H1 (cell line): Measurements from ENCODE around the gene CCDC74A. TPM values are rescaled to one million over a fixed set of nuclear protein-coding genes. Genes with fewer than 3 reads are reported as not detected.

Experiments used
- CTCF ChIA-PET: fragments of 300-600 bp; sonication (Branson Sonifier 250); formaldehyde crosslinking; loops from one replicate; lab custom pipeline; 2021; ENCODE audit not compliant: partially characterized antibody; lab: Charles Lee
- POLR2A ChIA-PET: fragments of 300-600 bp; sonication (Branson Sonifier 250); formaldehyde crosslinking; loops from one replicate; lab custom pipeline; 2021; ENCODE audit warnings: inconsistent platforms; ENCODE audit not compliant: partially characterized antibody; lab: Charles Lee
- DNase-seq, 2 experiments: peaks; one replicate each; pipeline versions ENCODE4 v3.0.0 to v3.0.0-alpha.2; 2010 to 2022; ENCODE audit warnings: low spot score in 2 of 2, low read depth in 1 of 2, mixed read lengths in 1 of 2
- FAIRE-seq: peaks from 2 replicates; lab custom pipeline; 2011; peaks lifted over from hg19 to GRCh38; lab: Jason Lieb, UNC
- H2AFZ ChIP-seq: 2 replicates; pipeline ENCODE4 v1.8.1; 2012; ENCODE audit warnings: low read length, inconsistent platforms
- H2AK5ac ChIP-seq: 2 replicates; pipeline ENCODE4 v1.6.1; 2013; ENCODE audit warnings: low read depth, low read length
- H2BK120ac ChIP-seq: replicated peaks from 2 replicates; pipeline ENCODE3; 2013; ENCODE audit warnings: low read depth, low read length, inconsistent platforms
- H2BK12ac ChIP-seq: 2 replicates; pipeline ENCODE4 v1.6.1; 2013; ENCODE audit warnings: low read depth, low read length
- H2BK15ac ChIP-seq: 2 replicates; pipeline ENCODE4 v1.6.1; 2013; ENCODE audit warnings: low read length
- H2BK20ac ChIP-seq: 2 replicates; pipeline ENCODE4 v1.6.1; 2013; ENCODE audit warnings: low read length
- H2BK5ac ChIP-seq: 2 replicates; pipeline ENCODE4 v1.6.1; 2013; ENCODE audit warnings: low read depth, low read length
- H3K14ac ChIP-seq: 2 replicates; pipeline ENCODE4 v1.6.1; 2013; ENCODE audit warnings: inconsistent platforms; ENCODE audit not compliant: insufficient read length
- H3K18ac ChIP-seq: 2 replicates; pipeline ENCODE4 v1.6.1; 2013; ENCODE audit warnings: low read length; ENCODE audit errors: extremely low read depth
- H3K23ac ChIP-seq: 2 replicates; pipeline ENCODE4 v1.6.1; 2013; ENCODE audit warnings: inconsistent platforms; ENCODE audit not compliant: insufficient read length
- H3K23me2 ChIP-seq: 2 replicates; pipeline ENCODE4 v1.6.1; 2013; ENCODE audit warnings: low read depth, low read length
- H3K27ac ChIP-seq: 2 replicates; pipeline ENCODE4 v1.6.1; 2011; ENCODE audit warnings: low read depth, low read length, inconsistent platforms
- H3K27me3 ChIP-seq, 4 experiments: replicated peaks in 1 of 4; 1 replicate in 1 of 4; 2 replicates in 3 of 4; pipeline versions ENCODE4 v1.6.1 to v1.8.1; 2011 to 2013; ENCODE audit warnings: low read length in 3 of 4, mild to moderate bottlenecking in 3 of 4, inconsistent platforms in 2 of 4, mixed read lengths in 2 of 4, moderate library complexity in 1 of 4; ENCODE audit not compliant: control insufficient read depth in 3 of 4, insufficient read depth in 3 of 4; ENCODE audit errors: extremely low read depth in 1 of 4
- H3K36me3 ChIP-seq, 4 experiments: 2 replicates each; pipeline versions ENCODE4 v1.6.1 to v1.8.1; 2011 to 2013; ENCODE audit warnings: mild to moderate bottlenecking in 4 of 4, low read length in 3 of 4, moderate library complexity in 2 of 4, control low read depth in 1 of 4, inconsistent platforms in 1 of 4; ENCODE audit not compliant: insufficient read depth in 4 of 4, control insufficient read depth in 2 of 4
- H3K4ac ChIP-seq: replicated peaks from 2 replicates; pipeline ENCODE3; 2013; ENCODE audit warnings: low read length, low read depth, mixed read lengths, inconsistent platforms; ENCODE audit not compliant: insufficient read length
- H3K4me1 ChIP-seq, 4 experiments: replicated peaks in 1 of 4; 1 replicate in 1 of 4; 2 replicates in 3 of 4; pipeline versions ENCODE4 v1.6.1 to v1.8.1; 2011 to 2013; ENCODE audit warnings: low read length in 3 of 4, inconsistent platforms in 2 of 4, mixed read lengths in 1 of 4; ENCODE audit not compliant: insufficient read depth in 4 of 4, control insufficient read depth in 3 of 4
- H3K4me2 ChIP-seq, 2 experiments: 2 replicates each; pipeline versions ENCODE4 v1.6.1 to v1.8.1; 2011 to 2013; ENCODE audit warnings: low read depth in 2 of 2, low read length in 2 of 2, control low read depth in 1 of 2, inconsistent platforms in 1 of 2, mild to moderate bottlenecking in 1 of 2; ENCODE audit not compliant: insufficient read depth in 1 of 2
- H3K4me3 ChIP-seq, 4 experiments: fragments of 200-600, 300-600 bp in 1 of 4; sonication (generic), shearing (Covaris generic), sonication (Bioruptor Twin) in 1 of 4; 2 replicates each; pipeline versions ENCODE4 v1.5.1 to v1.8.1; 2011 to 2016; ENCODE audit warnings: low read length in 4 of 4, low read depth in 3 of 4, control low read depth in 2 of 4, inconsistent platforms in 2 of 4, mild to moderate bottlenecking in 2 of 4, mixed read lengths in 1 of 4, moderate library complexity in 1 of 4; ENCODE audit not compliant: insufficient read depth in 2 of 4; ENCODE audit errors: extremely low read depth in 1 of 4
- H3K56ac ChIP-seq: replicated peaks from 2 replicates; pipeline ENCODE3; 2013; ENCODE audit warnings: low read depth, mild to moderate bottlenecking, mixed read lengths, low read length, inconsistent platforms; ENCODE audit not compliant: insufficient read length
- H3K79me1 ChIP-seq: 2 replicates; pipeline ENCODE4 v1.6.1; 2013; ENCODE audit warnings: low read depth, low read length, control low read depth
- H3K79me2 ChIP-seq, 2 experiments: 2 replicates each; pipeline versions ENCODE4 v1.6.1 to v1.8.1; 2012 to 2013; ENCODE audit warnings: low read length in 2 of 2, mild to moderate bottlenecking in 2 of 2, inconsistent platforms in 1 of 2; ENCODE audit not compliant: insufficient read depth in 2 of 2, control insufficient read depth in 1 of 2
- H3K9ac ChIP-seq, 4 experiments: replicated peaks in 1 of 4; 1 replicate in 1 of 4; 2 replicates in 3 of 4; pipeline versions ENCODE4 v1.6.1 to v1.8.1; 2011 to 2013; ENCODE audit warnings: low read depth in 3 of 4, low read length in 3 of 4, control low read depth in 2 of 4, mild to moderate bottlenecking in 2 of 4, moderate library complexity in 2 of 4, inconsistent platforms in 1 of 4; ENCODE audit errors: extremely low read depth in 1 of 4
- H3K9me3 ChIP-seq, 2 experiments: 2 replicates each; pipeline versions ENCODE4 v1.6.1 to v1.8.1; 2012 to 2013; ENCODE audit warnings: mild to moderate bottlenecking in 2 of 2, moderate library complexity in 2 of 2, control low read depth in 1 of 2, inconsistent platforms in 1 of 2, low read depth in 1 of 2, low read length in 1 of 2, mixed read lengths in 1 of 2; ENCODE audit not compliant: insufficient read depth in 2 of 2
- H4K20me1 ChIP-seq, 2 experiments: replicated peaks in 1 of 2; 2 replicates each; pipeline versions ENCODE3 to v1.8.1; 2011 to 2013; ENCODE audit warnings: inconsistent platforms in 2 of 2, low read length in 2 of 2, mild to moderate bottlenecking in 1 of 2; ENCODE audit not compliant: insufficient read depth in 2 of 2, control insufficient read depth in 1 of 2
- H4K5ac ChIP-seq: 2 replicates; pipeline ENCODE4 v1.6.1; 2013; ENCODE audit warnings: low read length, low read depth, mixed read lengths, inconsistent platforms; ENCODE audit not compliant: insufficient read length
- H4K8ac ChIP-seq: 2 replicates; pipeline ENCODE4 v1.8.0; 2013; ENCODE audit warnings: mild to moderate bottlenecking, moderate library complexity, low read length, inconsistent platforms; ENCODE audit not compliant: insufficient read depth; ENCODE audit errors: extremely low read depth
- H4K91ac ChIP-seq: replicated peaks from 2 replicates; pipeline ENCODE3; 2013; ENCODE audit warnings: low read length, mixed read lengths, inconsistent platforms; ENCODE audit not compliant: insufficient read length
- EZH2 ChIP-seq: fragments of 200-600 bp; sonication (generic); IDR thresholded peaks from 2 replicates; pipeline ENCODE4 v1.7.1; 2012; ENCODE audit warnings: low read depth, mild to moderate bottlenecking, moderate library complexity, low read length, inconsistent platforms; ENCODE audit not compliant: severe bottlenecking
- JUN ChIP-seq: IDR thresholded peaks from 2 replicates; pipeline ENCODE4 v1.6.1; 2011; ENCODE audit warnings: low read depth, mild to moderate bottlenecking, improper control_type of control experiment, low read length
- POLR2AphosphoS5 ChIP-seq: IDR thresholded peaks from 2 replicates; pipeline ENCODE4 v1.6.1; 2011; ENCODE audit warnings: low read depth, low read length
- SIN3A ChIP-seq, 2 experiments: IDR thresholded peaks in 1 of 2; conservative IDR thresholded peaks in 1 of 2; 2 replicates each; pipeline ENCODE4 v1.6.1; 2011 to 2012; ENCODE audit warnings: low read length in 2 of 2, improper control_type of control experiment in 1 of 2, low read depth in 1 of 2, mild to moderate bottlenecking in 1 of 2
- SRF ChIP-seq: IDR thresholded peaks from 2 replicates; pipeline ENCODE4 v1.6.1; 2011; ENCODE audit warnings: mild to moderate bottlenecking, low read depth, low read length, moderate library complexity
- SUZ12 ChIP-seq: fragments of 200-600 bp; sonication (generic); IDR thresholded peaks from 2 replicates; pipeline ENCODE4 v1.6.1; 2012; ENCODE audit warnings: mild to moderate bottlenecking, inconsistent platforms, low read length, moderate library complexity, mixed read lengths
- TAF1 ChIP-seq: IDR thresholded peaks from 2 replicates; pipeline ENCODE4 v1.6.1; 2011; ENCODE audit warnings: mild to moderate bottlenecking, low read depth, low read length
- TAF7 ChIP-seq: optimal IDR thresholded peaks from 2 replicates; pipeline ENCODE3; 2011; ENCODE audit warnings: low read depth, mild to moderate bottlenecking, inconsistent platforms, low read length, moderate library complexity, borderline replicate concordance
- TCF12 ChIP-seq: IDR thresholded peaks from 2 replicates; pipeline ENCODE4 v1.6.1; 2011; ENCODE audit warnings: low read depth, mild to moderate bottlenecking, low read length
- YY1 ChIP-seq: IDR thresholded peaks from 2 replicates; pipeline ENCODE4 v1.6.1; 2011; ENCODE audit warnings: low read depth, mild to moderate bottlenecking, low read length
- WGBS, 2 experiments: shearing (Covaris generic) in 1 of 2; methylation state at CpG; one replicate each; pipeline versions ENCODE4 v1.1.6 to v1.1.7; 2013 to 2015; ENCODE audit warnings: low lambda C conversion rate in 2 of 2, mixed read lengths in 2 of 2, inconsistent platforms in 1 of 2, low coverage in 1 of 2, missing lambda C conversion rate in 1 of 2; ENCODE audit not compliant: insufficient replicate concordance in 2 of 2, insufficient coverage in 1 of 2, insufficient read length in 1 of 2; ENCODE audit errors: extremely low coverage in 1 of 2, missing lambda C conversion rate in 1 of 2; 5-methylcytosine and 5-hydroxymethylcytosine counted together
- polyA plus RNA-seq, 7 experiments: library from polyadenylated mRNA; depleted of rRNA in 3 of 7; stranded (reverse) in 5 of 7; unstranded in 2 of 7; fragments of >200 nt in 5 of 7; fragments of 200-250 nt in 2 of 7; gene quantifications; 1 replicate in 5 of 7; 2 replicates in 1 of 7; 4 replicates in 1 of 7; pipeline versions ENCODE4 v1.2.1 to v1.2.3, GENCODE V29; 2011 to 2013; ENCODE audit warnings: missing spikeins in 2 of 7, mixed read lengths in 2 of 7
- total RNA-seq: library from RNA; stranded (reverse); fragmentation: NEBNext Ultra II Directional; extraction: Animal tissue kit (Norgen Biotek cat#: 25700); gene quantifications from 2 replicates; pipeline ENCODE4 v1.2.1, GENCODE V29; 2021
- TF ChIP-seq, protein P1 (sequence below): IDR thresholded peaks from 2 replicates; pipeline ENCODE4 v1.6.1; 2011; ENCODE audit warnings: low read depth, mild to moderate bottlenecking, low read length; ENCODE audit not compliant: insufficient read depth
- TF ChIP-seq, protein P2 (sequence below), 3 experiments: IDR thresholded peaks; 1 replicate in 2 of 3; 2 replicates in 1 of 3; pipeline versions ENCODE4 v1.5.1 to v1.6.1; 2011; ENCODE audit warnings: low read length in 3 of 3, mild to moderate bottlenecking in 3 of 3, inconsistent platforms in 2 of 3, low read depth in 1 of 3, moderate library complexity in 1 of 3; ENCODE audit not compliant: insufficient read depth in 1 of 3; ENCODE audit errors: control extremely low read depth in 1 of 3

The CCDC74A gene
- total and polyA plus RNA-seq, 2 of the 8 experiments (the other 6 are each of a cell fraction or from before 2014, with no cell fraction given) = 18.1 to 21.0 TPM

DNA sequence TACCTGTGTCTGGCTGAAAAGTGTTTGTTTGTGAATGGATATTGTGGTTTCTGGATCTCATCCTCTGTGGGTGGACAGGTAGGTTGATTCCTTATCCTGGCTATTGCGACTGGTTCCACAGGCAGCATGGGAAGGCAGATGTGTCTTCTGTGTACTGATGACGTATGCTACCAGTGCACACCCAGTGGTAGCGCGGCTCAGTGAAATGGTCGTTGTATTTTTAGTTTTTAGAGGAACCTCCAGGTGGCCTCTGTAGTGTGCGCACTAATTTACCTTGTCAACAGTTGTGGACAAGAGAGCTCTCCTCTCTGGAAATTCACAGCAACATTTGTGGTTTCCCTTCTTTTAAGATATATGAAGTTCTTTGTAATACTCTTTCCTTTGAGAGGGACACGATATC is 52.5 kb downstream of the CCDC74A start:
- no peak overlapping the region for H3K4me2 ChIP-seq
- H3K4ac ChIP-seq = no peak overlapping the region
- no peak overlapping the region for H4K8ac ChIP-seq
- no peak overlapping the region for H2AK5ac ChIP-seq
- H3K56ac ChIP-seq = no peak overlapping the region
- no peak overlapping the region for H3K4me3 ChIP-seq
- H3K14ac ChIP-seq = no peak overlapping the region
- no peak overlapping the region for H2BK15ac ChIP-seq
- H2AFZ ChIP-seq = no peak overlapping the region
- H3K79me1 ChIP-seq = no peaks in the 10 kb centered on the region
- no peak overlapping the region for H3K18ac ChIP-seq
- H4K5ac ChIP-seq = no peak overlapping the region
- H3K23ac ChIP-seq = no peak overlapping the region
- no peak overlapping the region for H2BK12ac ChIP-seq
- H4K20me1 ChIP-seq = no peaks in the 10 kb centered on the region
- ChIA-PET POLR2A (no interaction called here), CTCF (no interaction called here)
- H3K4me1 ChIP-seq = peaks cover 0 to 5% (median 4%) of the 10 kb centered on the region in 4 experiments; a peak in 4 of 7 replicates
- H2BK5ac ChIP-seq = no peak overlapping the region
- no peak overlapping the region for H2BK20ac ChIP-seq
- 90% methylated on average over 7 of the region's 7 CpGs; no CpG with 5 or more reads in 1 of the 2 experiments for WGBS, 2 experiments
- H3K79me2 ChIP-seq = no peaks in the 10 kb centered on the region
- no peaks in the 10 kb centered on the region for H3K9me3 ChIP-seq
- no peaks in the 10 kb centered on the region for H3K23me2 ChIP-seq
- H3K27ac ChIP-seq = no peak overlapping the region
- H3K36me3 ChIP-seq = no peaks in the 10 kb centered on the region
- H3K9ac ChIP-seq = no peak overlapping the region
- H3K27me3 ChIP-seq = no peaks in the 10 kb centered on the region
- FAIRE-seq (no peak), DNase-seq (no peak)
- H4K91ac ChIP-seq = no peak overlapping the region
- no peak overlapping the region for H2BK120ac ChIP-seq
- no peak for TF ChIP-seq TCF12
- TF ChIP-seq SUZ12 = no peak
- TF ChIP-seq, protein P1, sequence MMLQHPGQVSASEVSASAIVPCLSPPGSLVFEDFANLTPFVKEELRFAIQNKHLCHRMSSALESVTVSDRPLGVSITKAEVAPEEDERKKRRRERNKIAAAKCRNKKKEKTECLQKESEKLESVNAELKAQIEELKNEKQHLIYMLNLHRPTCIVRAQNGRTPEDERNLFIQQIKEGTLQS = no peak
- TF ChIP-seq POLR2AphosphoS5 = no peak
- no peak for TF ChIP-seq SIN3A (conservative IDR thresholded peaks at IDR 0.05 in 1 of 2, IDR thresholded peaks at IDR 0.05 in 1 of 2; ENCODE audit: low read depth in 1 of 2, low read length in 2 of 2)
- no peak for TF ChIP-seq SRF
- no peak for TF ChIP-seq EZH2
- TF ChIP-seq JUN = no peak
- TF ChIP-seq TAF7 = no peak
- TF ChIP-seq, protein P2, sequence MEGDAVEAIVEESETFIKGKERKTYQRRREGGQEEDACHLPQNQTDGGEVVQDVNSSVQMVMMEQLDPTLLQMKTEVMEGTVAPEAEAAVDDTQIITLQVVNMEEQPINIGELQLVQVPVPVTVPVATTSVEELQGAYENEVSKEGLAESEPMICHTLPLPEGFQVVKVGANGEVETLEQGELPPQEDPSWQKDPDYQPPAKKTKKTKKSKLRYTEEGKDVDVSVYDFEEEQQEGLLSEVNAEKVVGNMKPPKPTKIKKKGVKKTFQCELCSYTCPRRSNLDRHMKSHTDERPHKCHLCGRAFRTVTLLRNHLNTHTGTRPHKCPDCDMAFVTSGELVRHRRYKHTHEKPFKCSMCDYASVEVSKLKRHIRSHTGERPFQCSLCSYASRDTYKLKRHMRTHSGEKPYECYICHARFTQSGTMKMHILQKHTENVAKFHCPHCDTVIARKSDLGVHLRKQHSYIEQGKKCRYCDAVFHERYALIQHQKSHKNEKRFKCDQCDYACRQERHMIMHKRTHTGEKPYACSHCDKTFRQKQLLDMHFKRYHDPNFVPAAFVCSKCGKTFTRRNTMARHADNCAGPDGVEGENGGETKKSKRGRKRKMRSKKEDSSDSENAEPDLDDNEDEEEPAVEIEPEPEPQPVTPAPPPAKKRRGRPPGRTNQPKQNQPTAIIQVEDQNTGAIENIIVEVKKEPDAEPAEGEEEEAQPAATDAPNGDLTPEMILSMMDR (IDR thresholded peaks at IDR 0.05; ENCODE audit: control extremely low read depth in 1 of 3, insufficient read depth in 1 of 3, low read depth in 1 of 3, low read length in 3 of 3) = no peak
- TF ChIP-seq YY1 = no peak
- TF ChIP-seq TAF1 = no peak
